Fibroblast of lung (primary cell): Measurements from ENCODE around the gene UHRF1. TPM values are rescaled to one million over a fixed set of nuclear protein-coding genes. Genes with fewer than 3 reads are reported as not detected.

Experiments used
- DNase-seq, 2 donors: peaks; one replicate each; pipeline versions ENCODE4 v3.0.0 to v3.0.0-alpha.2; 2010; ENCODE audit warnings: low read depth in 2 of 2
- H2AFZ ChIP-seq: 2 replicates; pipeline ENCODE4 v1.5.1; 2012; ENCODE audit warnings: low read length, control low read depth, inconsistent platforms
- H3K27ac ChIP-seq: 2 replicates; pipeline ENCODE4 v1.5.1; 2011; ENCODE audit warnings: low read length, control low read depth; ENCODE audit not compliant: insufficient read depth
- H3K27me3 ChIP-seq: 2 replicates; pipeline ENCODE4 v1.5.1; 2011; ENCODE audit warnings: mild to moderate bottlenecking, low read length; ENCODE audit not compliant: control insufficient read depth, insufficient read depth
- H3K36me3 ChIP-seq: 2 replicates; pipeline ENCODE4 v1.5.1; 2011; ENCODE audit warnings: low read length; ENCODE audit not compliant: control insufficient read depth, insufficient read depth
- H3K4me1 ChIP-seq: 2 replicates; pipeline ENCODE4 v1.5.1; 2011; ENCODE audit warnings: low read length; ENCODE audit not compliant: control insufficient read depth, insufficient read depth; ENCODE audit errors: extremely low read depth
- H3K4me2 ChIP-seq: 2 replicates; pipeline ENCODE4 v1.5.1; 2011; ENCODE audit warnings: low read length, control low read depth; ENCODE audit not compliant: insufficient read depth; ENCODE audit errors: extremely low read depth
- H3K4me3 ChIP-seq, 4 experiments: fragments of 200-600 bp in 1 of 4; sonication (generic) in 1 of 4; replicated peaks in 1 of 4; 2 replicates each; pipeline ENCODE4 v1.5.1; 2011 to 2016; ENCODE audit warnings: low read length in 4 of 4, low read depth in 3 of 4, mild to moderate bottlenecking in 3 of 4, control low read depth in 2 of 4, inconsistent platforms in 1 of 4, mixed read lengths in 1 of 4; ENCODE audit not compliant: insufficient read depth in 1 of 4; ENCODE audit errors: control extremely low read depth in 1 of 4
- H3K79me2 ChIP-seq: 2 replicates; pipeline ENCODE4 v1.5.1; 2012; ENCODE audit warnings: mild to moderate bottlenecking, low read length, inconsistent platforms; ENCODE audit not compliant: control insufficient read depth, insufficient read depth
- H3K9ac ChIP-seq: 2 replicates; pipeline ENCODE4 v1.5.1; 2011; ENCODE audit warnings: mild to moderate bottlenecking, low read length, control low read depth; ENCODE audit not compliant: insufficient read depth
- H3K9me3 ChIP-seq: 2 replicates; pipeline ENCODE4 v1.5.1; 2012; ENCODE audit warnings: low read depth, low read length; ENCODE audit not compliant: control insufficient read depth, insufficient read depth
- H4K20me1 ChIP-seq: 2 replicates; pipeline ENCODE4 v1.5.1; 2011; ENCODE audit warnings: low read length; ENCODE audit not compliant: control insufficient read depth, insufficient read depth; ENCODE audit errors: extremely low read depth
- CTCF ChIP-seq, 2 donors: IDR thresholded peaks in 1 of 2; conservative IDR thresholded peaks in 1 of 2; 1 replicate in 1 of 2; 2 replicates in 1 of 2; pipeline ENCODE4 v1.5.1; 2011 to 2012; ENCODE audit warnings: low read length in 2 of 2, control low read depth in 1 of 2, inconsistent platforms in 1 of 2, low read depth in 1 of 2, mild to moderate bottlenecking in 1 of 2
- EZH2 ChIP-seq: IDR thresholded peaks from 2 replicates; pipeline ENCODE4 v1.5.1; 2012; ENCODE audit warnings: low read length, control low read depth, mild to moderate bottlenecking; ENCODE audit errors: missing control alignments
- polyA plus RNA-seq, 2 donors: library from polyadenylated mRNA; depleted of rRNA in 1 of 2; stranded (reverse) in 1 of 2; unstranded in 1 of 2; fragments of >200 nt; gene quantifications; 2 replicates each; pipeline ENCODE4 v1.2.1, GENCODE V29; 2011 to 2012; ENCODE audit warnings: missing spikeins in 1 of 2
- total RNA-seq: library from RNA; depleted of rRNA; stranded (reverse); fragments of >200 nt; gene quantifications from 2 replicates; pipeline ENCODE4 v1.2.1, GENCODE V29; 2014

Gene UHRF1
- total and polyA plus RNA-seq, 2 donors (not counting 1 experiment from before 2014, with no cell fraction given) = 11.6 to 15.0 TPM

- TF ChIP-seq CTCF (conservative IDR thresholded peaks at IDR 0.05 in 1 of 2, IDR thresholded peaks at IDR 0.05 in 1 of 2; ENCODE audit: low read depth in 1 of 2, low read length in 2 of 2) = no peak
- TF ChIP-seq EZH2 = no peak
- H3K36me3 ChIP-seq = peaks cover 13% of the 10 kb centered on the region
- peaks cover 28% of the 10 kb centered on the region for H3K4me1 ChIP-seq
- H3K9me3 ChIP-seq = no peaks in the 10 kb centered on the region
- peaks cover 78% of the 10 kb centered on the region for H3K79me2 ChIP-seq
- no peak overlapping the region for H3K4me2 ChIP-seq
- H4K20me1 ChIP-seq = no peaks in the 10 kb centered on the region
- H3K27me3 ChIP-seq = no peaks in the 10 kb centered on the region
- no peak overlapping the region for H2AFZ ChIP-seq
- peak; percentile 7 to 65 for DNase-seq
- H3K9ac ChIP-seq = no peak overlapping the region
- no peak overlapping the region for H3K4me3 ChIP-seq
- H3K27ac ChIP-seq = peak overlapping the region; percentile 42
These were observed 4.9 kb downstream of the UHRF1 start for GRCh38 chr19:4913996-4914735.

DNA sequence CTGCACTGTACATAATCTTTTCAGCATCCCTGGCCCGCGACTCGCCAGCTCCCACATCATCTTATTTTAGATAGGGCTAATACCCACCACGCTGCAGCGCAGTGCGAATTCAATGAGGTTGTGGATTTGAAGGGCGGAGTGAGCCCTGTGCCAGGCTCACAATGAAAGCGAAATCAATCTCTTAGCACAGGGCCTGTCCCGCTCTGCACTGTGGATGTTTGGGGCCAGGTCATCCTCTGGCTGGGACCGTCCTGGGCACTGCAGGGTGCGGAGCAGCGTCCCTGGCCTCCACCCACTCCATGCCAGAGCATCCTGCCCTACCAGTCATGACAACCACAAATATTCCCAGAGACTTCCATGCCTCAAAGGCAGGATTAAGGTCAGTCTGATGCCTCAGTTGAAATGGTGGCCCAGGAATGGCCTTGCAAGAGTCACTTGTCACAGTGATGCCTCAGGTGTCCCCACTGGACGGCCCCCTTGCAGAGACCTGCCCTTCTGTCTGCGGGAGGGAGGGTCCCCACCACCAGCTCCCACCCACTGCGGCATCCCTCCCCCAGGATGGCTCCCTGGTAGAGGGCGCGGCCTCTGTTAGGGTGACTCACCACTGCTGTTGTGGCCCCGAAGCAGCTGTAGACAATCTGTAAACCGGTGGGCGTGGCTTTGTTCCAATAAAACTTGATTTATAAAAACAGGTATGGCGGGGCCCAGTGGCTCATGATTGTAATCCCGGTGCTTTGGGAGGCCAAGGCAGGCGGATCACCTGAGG, 5.6 kb downstream of the UHRF1 start:
- peak; percentile 80 to 87 for DNase-seq
- no peaks in the 10 kb centered on the region for H4K20me1 ChIP-seq
- no peak overlapping the region for H2AFZ ChIP-seq
- peak overlapping the region; percentile 56 for H3K27ac ChIP-seq
- TF ChIP-seq EZH2 (no peak), CTCF (conservative IDR thresholded peaks at IDR 0.05 in 1 of 2, IDR thresholded peaks at IDR 0.05 in 1 of 2; ENCODE audit: low read depth in 1 of 2, low read length in 2 of 2) (no peak)
- H3K27me3 ChIP-seq = no peaks in the 10 kb centered on the region
- H3K4me2 ChIP-seq = peak overlapping the region; percentile 45
- no peak overlapping the region for H3K9ac ChIP-seq
- peaks cover 13% of the 10 kb centered on the region for H3K36me3 ChIP-seq
- peaks cover 28% of the 10 kb centered on the region for H3K4me1 ChIP-seq
- H3K4me3 ChIP-seq = no peak overlapping the region
- peaks cover 83% of the 10 kb centered on the region for H3K79me2 ChIP-seq
- H3K9me3 ChIP-seq = no peaks in the 10 kb centered on the region

- Histone ChIP-seq H2AFZ (no peak overlapping the region), H3K4me3 (no peak overlapping the region), H4K20me1 (no peaks in the 10 kb centered on the region), H3K27ac (peak overlapping the region; percentile 56), H3K27me3 (no peaks in the 10 kb centered on the region), H3K36me3 (peaks cover 13% of the 10 kb centered on the region), H3K4me2 (no peak overlapping the region), H3K9ac (no peak overlapping the region), H3K79me2 (peaks cover 87% of the 10 kb centered on the region), H3K9me3 (no peaks in the 10 kb centered on the region), H3K4me1 (peaks cover 20% of the 10 kb centered on the region)
- DNase-seq = no peak
- no peak for TF ChIP-seq EZH2
These were observed 7.2 kb downstream of the UHRF1 start for GRCh38 chr19:4916292-4917082.
